SK-N-SH treated with all-trans-retinoic acid at 6 μM for 48 hours (cell line): ENCODE results near the gene R3HDM1.

ENCODE experiments used
- CREB5 ChIP-seq: fragments of 250-450 bp; sonication (Bioruptor Pico); IDR thresholded peaks from 2 replicates; pipeline ENCODE4 v1.5.1; 2020; ENCODE audit warnings: low read depth, mild to moderate bottlenecking, moderate library complexity
- OSR1 ChIP-seq: fragments of 250-450 bp; sonication (Bioruptor Pico); IDR thresholded peaks from 2 replicates; pipeline ENCODE4 v1.8.0; 2022; ENCODE audit warnings: moderate library complexity, mild to moderate bottlenecking, inconsistent platforms
- PATZ1 ChIP-seq: fragments of 250-450 bp; sonication (Bioruptor Pico); IDR thresholded peaks from 2 replicates; pipeline ENCODE4 v1.8.0; 2020; ENCODE audit warnings: mild to moderate bottlenecking, moderate library complexity, borderline replicate concordance
- PPARA ChIP-seq: fragments of 250-450 bp; sonication (Bioruptor Pico); IDR thresholded peaks from 2 replicates; pipeline ENCODE4 v1.5.0; 2020; ENCODE audit warnings: mild to moderate bottlenecking, borderline replicate concordance
- ZFP30 ChIP-seq: fragments of 450-650 bp; formaldehyde crosslinking; IDR thresholded peaks from 2 replicates; pipeline ENCODE4 v1.5.0; 2022; ENCODE audit warnings: mild to moderate bottlenecking, moderate library complexity

GRCh38 chr2:135689679-135690078, 158.4 kb downstream of the R3HDM1 start:
- TF ChIP-seq OSR1 (no peak), ZFP30 (CRISPR knock-in tag) (no peak), PATZ1 (CRISPR knock-in tag) (no peak), CREB5 (CRISPR knock-in tag) (no peak), PPARA (CRISPR knock-in tag) (no peak)
